Endothelial cell of umbilical vein (primary cell): Measurements from ENCODE around the gene C13orf46.

Experiments used
- CTCF ChIP-seq, 2 donors: IDR thresholded peaks; 1 replicate in 1 of 2; 2 replicates in 1 of 2; pipeline ENCODE4 v1.5.1; 2011; ENCODE audit warnings: low read length in 2 of 2, mild to moderate bottlenecking in 2 of 2, moderate library complexity in 2 of 2, control low read depth in 1 of 2, inconsistent platforms in 1 of 2, low read depth in 1 of 2; ENCODE audit not compliant: insufficient read depth in 1 of 2; ENCODE audit errors: extremely low read depth in 1 of 2
- EZH2 ChIP-seq: IDR thresholded peaks from 2 replicates; pipeline ENCODE4 v1.6.1; 2012; ENCODE audit warnings: borderline replicate concordance, low read depth, mild to moderate bottlenecking, moderate library complexity, low read length, inconsistent platforms; ENCODE audit not compliant: severe bottlenecking
- POLR2A ChIP-seq: IDR thresholded peaks from 2 replicates; pipeline ENCODE4 v1.6.1; 2012; ENCODE audit warnings: low read depth, mild to moderate bottlenecking, control low read depth, low read length

DNA sequence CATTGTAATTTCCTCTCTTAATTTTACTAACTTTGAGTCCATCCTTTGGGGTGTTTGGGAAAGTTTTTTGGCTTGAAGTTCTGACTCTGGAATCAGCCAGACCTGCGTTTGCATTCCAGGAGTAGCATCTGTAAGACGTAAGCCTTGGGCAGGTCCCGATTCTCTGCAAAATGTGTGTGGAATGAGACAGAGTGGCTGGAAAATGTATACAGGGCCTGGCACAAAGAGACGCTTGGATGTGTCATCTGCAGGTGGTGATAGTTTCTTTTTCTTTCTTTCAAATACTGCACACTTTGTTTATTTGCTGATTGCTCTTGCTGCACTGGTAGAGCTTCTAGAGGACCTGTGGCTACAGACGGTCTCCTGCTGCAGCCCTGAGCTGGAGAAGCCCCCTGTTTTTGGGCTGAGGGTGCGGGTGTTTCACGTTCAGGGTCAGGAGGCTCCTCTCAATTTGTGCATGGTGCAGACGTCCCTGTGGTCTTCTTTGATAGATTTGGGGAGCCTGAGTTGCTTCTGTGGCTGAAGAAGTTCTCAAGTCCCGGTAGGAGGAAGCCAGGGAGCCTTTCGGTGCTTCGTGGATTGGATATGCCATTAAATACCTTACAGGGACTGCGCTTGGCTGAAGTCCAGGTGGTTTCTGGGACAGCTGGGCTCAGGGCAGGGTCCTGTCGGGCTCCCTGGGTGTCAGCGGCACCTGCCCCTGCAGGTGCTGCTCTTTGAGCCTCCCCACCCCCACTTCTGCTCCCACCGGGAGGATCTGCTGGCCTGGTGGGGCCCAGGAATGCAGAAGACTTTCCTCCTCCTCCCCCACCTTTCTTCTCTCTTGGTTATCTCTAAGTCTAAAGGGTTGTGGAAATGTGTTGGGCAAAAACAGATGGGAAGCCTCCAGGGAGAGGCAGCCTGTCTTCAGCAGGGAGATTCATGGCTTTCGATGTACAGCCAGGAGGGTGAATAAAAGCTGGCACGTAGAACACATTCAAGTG is 66.0 kb downstream of the C13orf46 start:
- no peak for TF ChIP-seq CTCF (IDR thresholded peaks at IDR 0.05; ENCODE audit: extremely low read depth in 1 of 2, insufficient read depth in 1 of 2, low read depth in 1 of 2, low read length in 2 of 2)
- no peak for TF ChIP-seq POLR2A
- no peak for TF ChIP-seq EZH2
